ENCODE measurements around the gene TBC1D10A. TPM values are rescaled to one million over a fixed set of nuclear protein-coding genes. Genes with fewer than 3 reads are reported as not detected.

Gene TBC1D10A
- total and polyA plus RNA-seq, 2 experiments from 2014 or later, result 3.3 to 8.8 TPM

DNA sequence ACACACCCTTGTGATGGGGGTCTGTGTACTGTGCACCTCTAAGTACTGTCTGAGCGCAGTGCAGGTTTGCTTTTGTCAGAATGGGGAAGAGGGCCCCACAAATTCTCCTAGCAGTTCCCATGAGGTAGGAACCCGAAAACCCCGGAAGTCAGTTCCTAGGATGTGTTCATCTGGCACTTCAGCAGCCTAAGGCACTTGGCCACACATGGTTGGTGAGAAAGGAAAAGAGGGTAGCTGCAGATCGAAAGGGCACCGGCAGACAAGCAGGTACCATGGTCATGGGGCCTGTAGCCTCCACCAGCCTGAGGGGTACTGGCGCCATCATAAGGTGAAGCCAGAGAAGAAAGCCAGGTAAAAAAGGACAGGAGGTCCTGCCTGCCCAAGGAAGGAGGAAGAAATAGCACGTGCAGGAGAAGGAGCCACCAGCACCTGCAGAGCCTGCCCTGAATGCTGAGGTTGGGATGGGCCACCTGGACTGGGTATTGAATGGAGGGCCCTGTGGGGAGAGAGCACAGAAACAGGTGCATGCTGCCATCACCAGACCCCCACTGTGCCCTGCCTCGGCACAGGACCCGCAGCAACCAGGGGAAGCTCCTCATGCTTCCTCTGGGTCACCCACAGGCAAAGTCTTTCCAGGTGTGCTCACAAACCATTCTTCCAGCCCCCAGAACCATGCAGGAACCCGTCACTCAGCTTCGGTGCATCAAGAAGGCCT lies 29.3 kb downstream of the TBC1D10A start:
- H3K4me3 Mint-ChIP-seq, result no peak overlapping the region
- no peaks in the 10 kb centered on the region for H4K20me1 ChIP-seq (replicated peaks; ENCODE audit: insufficient read depth)
- no peaks in the 10 kb centered on the region for H3K36me3 ChIP-seq (ENCODE audit: insufficient read depth)

DNA sequence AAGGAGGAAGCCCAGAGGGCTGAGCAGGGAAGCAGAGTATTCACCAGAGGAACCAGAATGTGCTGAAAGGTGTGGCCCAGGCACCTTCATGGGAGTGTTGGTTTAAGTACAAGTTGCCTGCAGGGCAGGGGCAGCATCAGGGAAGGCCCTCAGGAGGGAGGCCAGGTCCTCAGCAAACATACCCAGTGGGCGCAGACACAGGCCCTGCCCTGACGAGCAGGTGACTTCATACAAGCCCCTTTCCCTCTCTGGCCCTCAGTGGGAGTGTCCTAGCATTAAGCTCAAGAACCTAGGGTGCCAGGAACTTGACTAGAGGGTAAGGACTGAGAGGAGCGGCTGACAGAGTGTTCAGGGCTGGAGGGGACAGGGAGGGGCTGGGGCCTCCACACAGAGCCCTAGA lies 29.9 kb downstream of the TBC1D10A start:
- no peaks in the 10 kb centered on the region for H3K36me3 ChIP-seq (ENCODE audit: insufficient read depth)
- H3K4me1 ChIP-seq (ENCODE audit: insufficient read depth), result no peaks in the 10 kb centered on the region
- H3K4me3 ChIP-seq, result no peak overlapping the region
- no peak overlapping the region; the same call in 2 of the 3 replicates for H3K4me3 Mint-ChIP-seq
- ATAC-seq (no peak), DNase-seq (ENCODE audit: low spot score) (no peak)
- H4K20me1 ChIP-seq (replicated peaks; ENCODE audit: insufficient read depth), result no peaks in the 10 kb centered on the region
- no peaks in the 10 kb centered on the region for H3K79me2 ChIP-seq (replicated peaks; ENCODE audit: insufficient read depth)
- H3K27me3 Mint-ChIP-seq (ENCODE audit: insufficient read depth, low read depth, poor library complexity), result peaks cover 10% of the 10 kb centered on the region
- H2AFZ ChIP-seq, result no peak overlapping the region
- no peaks in the 10 kb centered on the region for H3K9me2 ChIP-seq (ENCODE audit: insufficient read depth)
- H3K4me1 Mint-ChIP-seq, result peaks cover 16% of the 10 kb centered on the region
- no peaks in the 10 kb centered on the region for H3F3A ChIP-seq (replicated peaks; ENCODE audit: low read depth)
- no peaks in the 10 kb centered on the region; the same call in 2 of the 3 replicates for H3K36me3 Mint-ChIP-seq (ENCODE audit: low read depth)
- H3K4me2 ChIP-seq, result no peak overlapping the region
- H3K27ac ChIP-seq (ENCODE audit: low read depth), result no peak overlapping the region
- no peaks in the 10 kb centered on the region for H3K27me3 ChIP-seq (ENCODE audit: insufficient read depth)
- no peaks in the 10 kb centered on the region for H3K9me3 Mint-ChIP-seq
- H3K27ac Mint-ChIP-seq, result no peak overlapping the region
- TF ChIP-seq JUNB (IDR thresholded peaks at IDR 0.05; ENCODE audit: unreplicated experiment) (no peak), ZNF114 (CRISPR knock-in tag; IDR thresholded peaks at IDR 0.05) (no peak)

More for the DNA sequence above, 29.3 kb downstream of the TBC1D10A start:
- TF ChIP-seq, protein P1, sequence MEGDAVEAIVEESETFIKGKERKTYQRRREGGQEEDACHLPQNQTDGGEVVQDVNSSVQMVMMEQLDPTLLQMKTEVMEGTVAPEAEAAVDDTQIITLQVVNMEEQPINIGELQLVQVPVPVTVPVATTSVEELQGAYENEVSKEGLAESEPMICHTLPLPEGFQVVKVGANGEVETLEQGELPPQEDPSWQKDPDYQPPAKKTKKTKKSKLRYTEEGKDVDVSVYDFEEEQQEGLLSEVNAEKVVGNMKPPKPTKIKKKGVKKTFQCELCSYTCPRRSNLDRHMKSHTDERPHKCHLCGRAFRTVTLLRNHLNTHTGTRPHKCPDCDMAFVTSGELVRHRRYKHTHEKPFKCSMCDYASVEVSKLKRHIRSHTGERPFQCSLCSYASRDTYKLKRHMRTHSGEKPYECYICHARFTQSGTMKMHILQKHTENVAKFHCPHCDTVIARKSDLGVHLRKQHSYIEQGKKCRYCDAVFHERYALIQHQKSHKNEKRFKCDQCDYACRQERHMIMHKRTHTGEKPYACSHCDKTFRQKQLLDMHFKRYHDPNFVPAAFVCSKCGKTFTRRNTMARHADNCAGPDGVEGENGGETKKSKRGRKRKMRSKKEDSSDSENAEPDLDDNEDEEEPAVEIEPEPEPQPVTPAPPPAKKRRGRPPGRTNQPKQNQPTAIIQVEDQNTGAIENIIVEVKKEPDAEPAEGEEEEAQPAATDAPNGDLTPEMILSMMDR (conservative IDR thresholded peaks at IDR 0.05; ENCODE audit: low read depth in 2 of 2), result peak in 1 of 2 experiments; percentile 39; a peak in 1 of 4 replicates
- TF ChIP-seq JUNB (IDR thresholded peaks at IDR 0.05; ENCODE audit: unreplicated experiment), result no peak
- no peak for ATAC-seq
- Mint-ChIP-seq H3K36me3 (ENCODE audit: low read depth) (no peaks in the 10 kb centered on the region; the same call in 2 of the 3 replicates), H3K27me3 (ENCODE audit: insufficient read depth, low read depth, poor library complexity) (peaks cover 11% of the 10 kb centered on the region), H3K4me1 (peaks cover 16% of the 10 kb centered on the region), H3K27ac (no peak overlapping the region), H3K9me3 (no peaks in the 10 kb centered on the region)
- Histone ChIP-seq H2AFZ (no peak overlapping the region), H3K4me2 (no peak overlapping the region), H3K9me2 (ENCODE audit: insufficient read depth) (no peaks in the 10 kb centered on the region), H3K27ac (ENCODE audit: low read depth) (no peak overlapping the region), H3K4me1 (ENCODE audit: insufficient read depth) (no peaks in the 10 kb centered on the region), H3K4me3 (no peak overlapping the region), H3K27me3 (ENCODE audit: insufficient read depth) (no peaks in the 10 kb centered on the region), H3K79me2 (replicated peaks; ENCODE audit: insufficient read depth) (no peaks in the 10 kb centered on the region), H3F3A (replicated peaks; ENCODE audit: low read depth) (no peaks in the 10 kb centered on the region)
- DNase-seq (ENCODE audit: low spot score), result no peak

GRCh38 chr22:30296324-30296723 lies 30.4 kb downstream of the TBC1D10A start:
- H3K27me3 Mint-ChIP-seq (ENCODE audit: insufficient read depth, low read depth, poor library complexity), result peaks cover 10% of the 10 kb centered on the region
- Histone ChIP-seq H4K20me1 (replicated peaks; ENCODE audit: insufficient read depth) (no peaks in the 10 kb centered on the region), H2AFZ (no peak overlapping the region), H3K4me1 (ENCODE audit: insufficient read depth) (no peaks in the 10 kb centered on the region), H3K27me3 (ENCODE audit: insufficient read depth) (no peaks in the 10 kb centered on the region), H3K27ac (ENCODE audit: low read depth) (no peak overlapping the region), H3K9me2 (ENCODE audit: insufficient read depth) (no peaks in the 10 kb centered on the region), H3K36me3 (ENCODE audit: insufficient read depth) (no peaks in the 10 kb centered on the region), H3K4me2 (no peak overlapping the region), H3F3A (replicated peaks; ENCODE audit: low read depth) (no peaks in the 10 kb centered on the region), H3K79me2 (replicated peaks; ENCODE audit: insufficient read depth) (no peaks in the 10 kb centered on the region), H3K4me3 (no peak overlapping the region)
- H3K4me3 Mint-ChIP-seq, result no peak overlapping the region; the same call in 2 of the 3 replicates
- H3K9me3 Mint-ChIP-seq, result no peaks in the 10 kb centered on the region
- TF ChIP-seq, protein P1 (conservative IDR thresholded peaks at IDR 0.05; ENCODE audit: low read depth in 2 of 2), result no peak
- TF ChIP-seq ZNF114 (CRISPR knock-in tag; IDR thresholded peaks at IDR 0.05) (no peak), EZH2phosphoT487 (IDR thresholded peaks at IDR 0.05; ENCODE audit: unreplicated experiment) (no peak), ZNF331 (CRISPR knock-in tag; IDR thresholded peaks at IDR 0.05; ENCODE audit: low read depth) (no peak)
- DNase-seq (ENCODE audit: low spot score) (no peak), ATAC-seq (no peak)
- peaks cover 14% of the 10 kb centered on the region; the same call in 2 of the 3 replicates for H3K4me1 Mint-ChIP-seq
- H3K27ac Mint-ChIP-seq, result no peak overlapping the region
- H3K36me3 Mint-ChIP-seq (ENCODE audit: low read depth), result no peaks in the 10 kb centered on the region; the same call in 2 of the 3 replicates
